C1 segment of cervical spinal cord (tissue), 14 donors: ENCODE results near the gene SMIM14.
"Not testable (repeated sequence)": the region's sequence is repeated elsewhere in the genome, so short reads cannot be mapped to it uniquely, and the experiment has no call there.

ENCODE experiments used
- DNase-seq, 14 donors: peaks; one replicate each; lab custom pipeline; 2025; lab: John Stamatoyannopoulos, UW

Gene SMIM14

DNA sequence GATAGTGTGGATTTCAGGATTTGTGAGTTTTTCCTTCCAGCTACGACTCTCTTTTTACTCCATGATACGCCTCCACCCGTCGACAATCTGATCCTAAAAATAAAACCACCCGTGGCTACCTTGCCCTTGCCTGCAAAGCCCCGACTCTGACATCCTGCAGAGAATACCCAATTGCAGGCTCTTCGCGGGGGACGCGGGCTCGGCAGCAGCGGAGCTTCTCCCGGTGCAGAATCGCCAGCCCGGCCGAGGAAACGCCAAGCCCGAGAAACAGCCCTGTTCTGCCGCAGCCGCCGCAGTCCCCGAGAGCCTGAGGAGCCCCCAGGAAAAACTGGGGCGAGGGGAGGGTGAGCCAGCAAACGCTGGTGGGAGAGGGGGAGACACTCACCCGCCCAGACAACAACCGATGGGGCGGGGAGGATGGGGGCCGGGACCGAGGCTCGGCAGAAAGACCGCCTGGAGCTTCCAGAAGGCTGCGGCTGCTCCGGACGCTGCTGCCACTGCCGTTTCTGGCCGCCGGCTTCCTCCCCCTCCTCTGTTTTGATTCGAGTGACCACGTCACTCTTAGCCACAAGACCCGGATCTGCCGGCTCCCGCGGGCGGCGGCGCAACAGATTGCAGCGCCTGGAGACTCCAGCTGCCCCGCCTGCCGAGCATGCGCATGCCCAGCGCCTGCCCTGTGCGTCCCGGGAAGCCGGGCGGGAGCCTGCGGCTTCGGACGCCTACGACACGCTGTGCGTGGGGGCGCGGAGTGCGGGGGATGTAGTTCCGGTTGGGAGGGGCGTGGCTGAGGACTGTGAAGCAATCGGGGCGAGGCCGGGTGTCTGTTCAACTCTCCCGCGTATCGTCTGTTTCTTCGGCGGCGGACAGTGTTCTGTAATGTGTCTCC is at the start of gene SMIM14:
SMIM14 (minus strand) TSS at position 512 of the 886 bp plus-strand sequence. CDS start 33,720 bp downstream, outside the sequence.
- peak; percentile 92 to 99 (median 98) for DNase-seq

DNA sequence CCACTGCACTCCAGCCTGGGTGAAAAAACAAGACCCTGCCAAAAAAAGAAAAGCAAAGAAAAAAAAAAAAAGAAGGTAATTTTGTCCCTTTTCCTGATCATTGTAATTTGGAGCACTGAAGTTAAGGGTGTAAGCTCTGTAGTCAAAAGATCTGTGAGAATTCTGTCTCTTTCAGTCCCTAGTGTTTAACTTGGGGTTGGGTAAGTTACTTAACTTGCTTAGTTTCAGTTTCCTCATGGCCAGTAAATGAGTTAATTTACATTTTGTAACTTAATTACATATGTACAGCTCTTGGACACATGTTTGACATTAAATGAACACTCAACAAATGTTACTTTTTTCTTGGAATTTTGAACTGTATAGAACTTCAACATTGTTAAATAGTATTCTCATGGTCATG is 48.3 kb upstream of the SMIM14 start:
- no peak for DNase-seq

DNA sequence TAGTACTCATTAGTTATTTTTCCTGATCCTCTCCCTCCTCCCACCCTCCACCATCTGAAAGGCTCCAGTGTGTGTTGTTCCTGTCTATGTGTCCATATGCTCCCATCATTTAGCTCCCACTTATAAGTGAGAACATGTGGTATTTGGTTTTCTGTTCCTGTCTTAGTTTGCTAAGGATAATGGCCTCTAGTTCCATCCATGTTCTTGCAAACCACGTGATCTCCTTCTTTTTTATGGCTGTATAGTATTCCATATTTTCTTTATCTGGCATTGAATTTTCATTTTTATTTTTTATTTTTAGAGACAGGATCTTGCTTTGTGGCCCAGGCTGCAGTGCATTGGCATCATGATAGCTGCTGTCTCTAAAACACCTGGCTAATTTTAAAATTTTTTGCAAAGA is 47.3 kb upstream of the SMIM14 start:
- no peak for DNase-seq

- DNase-seq, result no peak
Measured at GRCh38 chr4:39682138-39682537, 43.5 kb upstream of the SMIM14 start.

GRCh38 chr4:39681003-39681402 is 42.3 kb upstream of the SMIM14 start:
- not testable (repeated sequence) for DNase-seq

DNA sequence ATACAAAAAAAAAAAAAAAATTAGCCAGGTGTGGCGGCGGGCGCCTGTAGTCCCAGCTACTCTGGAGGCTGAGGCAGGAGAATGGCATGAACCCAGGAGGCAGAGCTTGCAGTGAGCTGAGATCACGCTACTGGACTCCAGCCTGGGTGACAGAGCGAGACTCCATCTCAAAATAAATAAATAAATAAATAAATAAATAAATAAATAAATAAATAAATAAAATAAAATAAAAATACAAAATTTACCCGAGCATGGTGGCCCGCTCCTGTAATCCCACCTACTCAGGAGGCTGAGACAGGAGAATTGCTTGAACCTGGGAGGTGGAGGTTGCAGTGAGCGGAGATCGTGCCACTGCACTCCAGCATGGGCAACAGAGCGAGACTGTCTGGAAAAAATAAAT is 37.0 kb upstream of the SMIM14 start:
- not testable (repeated sequence) for DNase-seq

DNA sequence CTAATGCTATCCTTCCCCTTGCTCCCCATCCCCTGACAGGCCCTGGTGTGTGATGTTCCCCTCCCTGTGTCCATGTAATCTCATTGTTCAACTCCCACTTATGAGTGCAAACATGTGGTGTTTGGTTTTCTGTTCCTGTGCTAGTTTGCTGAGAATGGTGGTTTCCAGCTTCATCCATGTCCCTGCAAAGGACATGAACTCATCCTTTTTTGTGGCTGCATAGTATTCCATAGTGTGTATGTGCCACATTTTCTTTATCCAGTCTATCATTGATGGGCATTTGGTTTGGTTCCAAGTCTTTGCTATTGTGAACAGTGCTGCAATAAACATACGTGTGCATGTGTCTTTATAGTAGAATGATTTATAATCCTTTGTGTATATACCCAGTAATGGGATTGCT is 31.6 kb upstream of the SMIM14 start:
- DNase-seq, result not testable (repeated sequence)

DNA sequence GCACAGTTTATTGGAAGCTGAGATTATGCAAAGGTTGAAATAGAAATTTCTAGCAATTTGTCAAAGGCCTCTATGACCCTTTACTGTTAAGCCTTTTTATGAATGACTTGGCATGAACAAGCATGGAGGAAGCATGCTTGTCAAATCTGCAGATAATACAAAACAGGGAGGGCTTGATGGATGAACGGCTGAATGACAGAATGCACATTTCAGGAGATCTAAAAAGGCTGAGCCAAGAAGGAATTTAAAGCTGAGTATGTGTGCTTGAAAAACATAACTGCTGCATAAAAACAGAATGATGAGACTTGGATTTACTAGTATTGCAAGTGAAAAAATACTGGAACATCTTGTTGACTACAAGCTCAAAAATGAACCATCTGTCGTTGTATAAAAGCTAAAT is 30.2 kb upstream of the SMIM14 start:
- DNase-seq, result no peak

GRCh38 chr4:39667706-39668105 is 29.0 kb upstream of the SMIM14 start:
- no peak for DNase-seq

GRCh38 chr4:39664828-39665731 is 26.4 kb upstream of the SMIM14 start:
- DNase-seq, result no peak

DNA sequence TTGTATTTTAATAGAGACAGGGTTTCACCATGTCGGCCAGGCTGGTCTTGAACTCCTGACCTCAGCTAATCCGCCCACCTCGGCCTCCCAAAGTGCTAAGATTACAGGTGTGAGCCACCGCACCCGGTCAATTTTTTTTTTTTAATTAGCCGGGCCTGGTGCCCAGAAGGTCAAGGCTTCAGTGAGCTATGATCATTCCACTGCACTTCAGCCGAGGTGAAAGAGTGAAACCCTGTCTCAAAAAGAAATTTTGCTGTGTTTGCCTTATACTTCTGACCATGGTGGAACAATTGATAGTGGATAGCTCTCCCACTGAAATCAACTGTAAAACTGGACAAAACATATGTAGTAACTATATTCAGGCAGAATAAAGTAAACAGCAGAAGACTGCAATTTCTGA is 24.0 kb upstream of the SMIM14 start:
- no peak for DNase-seq

- DNase-seq, result no peak
Measured at GRCh38 chr4:39660757-39661156, 22.1 kb upstream of the SMIM14 start.

DNA sequence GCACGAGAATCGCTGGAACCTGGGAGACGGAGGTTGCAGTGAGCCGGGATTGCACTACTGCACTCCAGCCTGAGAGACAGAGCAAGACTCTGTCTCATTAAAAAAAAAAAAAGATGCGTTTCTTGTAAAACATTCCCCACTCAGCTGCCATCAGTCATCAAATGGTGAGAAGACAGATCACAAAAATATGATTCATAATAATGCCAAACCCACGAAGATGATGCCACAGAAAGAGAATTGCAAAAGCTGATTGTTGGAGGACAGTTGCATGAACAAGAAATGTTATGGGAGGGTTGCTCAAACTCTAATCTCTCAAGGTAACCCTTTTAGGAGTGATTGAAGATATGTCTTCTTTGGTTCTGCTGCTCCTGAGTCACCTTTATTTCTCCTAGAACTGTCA is 21.4 kb upstream of the SMIM14 start:
- no peak for DNase-seq

GRCh38 chr4:39658756-39659155 is 20.1 kb upstream of the SMIM14 start:
- no peak for DNase-seq

DNA sequence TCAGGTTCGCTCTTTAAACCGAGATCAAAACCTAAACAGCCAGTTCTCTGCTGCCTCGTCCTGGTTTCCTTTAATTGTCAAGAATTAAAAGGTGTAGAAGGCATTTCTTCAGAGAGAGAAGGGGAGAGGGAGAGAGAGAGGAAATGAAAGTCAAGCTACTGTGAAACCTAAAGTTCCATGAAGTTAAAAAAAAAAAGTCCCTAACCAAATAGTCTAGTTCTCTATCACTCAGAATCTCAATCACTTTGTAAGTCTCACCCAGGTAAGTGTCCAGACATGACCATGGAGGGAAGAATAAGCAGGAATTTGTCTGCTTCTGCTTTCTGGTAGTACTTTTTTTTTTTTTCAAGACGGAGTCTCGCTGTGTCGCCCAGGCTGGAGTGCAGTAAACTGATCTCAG is 18.8 kb upstream of the SMIM14 start:
- no peak for DNase-seq

- not testable (repeated sequence) for DNase-seq
Measured at GRCh38 chr4:39656638-39657037, 18.0 kb upstream of the SMIM14 start.

- no peak for DNase-seq
Measured at GRCh38 chr4:39655876-39656275, 17.2 kb upstream of the SMIM14 start.

DNA sequence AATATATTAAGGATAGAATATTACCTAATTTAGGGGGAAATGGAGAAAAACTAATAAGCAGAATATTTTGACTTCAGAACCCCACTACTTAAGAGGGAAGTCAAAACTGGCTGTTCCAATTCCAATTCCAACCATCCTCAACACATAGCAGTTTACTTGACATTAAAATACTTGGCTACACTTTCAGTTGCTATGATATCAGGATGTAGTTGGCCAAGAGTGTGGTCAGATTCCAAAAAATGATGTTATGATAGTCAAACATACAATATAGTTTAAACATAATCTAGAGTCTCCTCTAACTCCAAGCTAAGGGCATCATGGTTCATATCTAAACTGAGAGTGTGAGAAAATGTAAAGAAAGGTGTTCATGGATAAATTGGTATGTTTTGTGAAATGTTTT is 16.5 kb upstream of the SMIM14 start:
- DNase-seq, result no peak

DNA sequence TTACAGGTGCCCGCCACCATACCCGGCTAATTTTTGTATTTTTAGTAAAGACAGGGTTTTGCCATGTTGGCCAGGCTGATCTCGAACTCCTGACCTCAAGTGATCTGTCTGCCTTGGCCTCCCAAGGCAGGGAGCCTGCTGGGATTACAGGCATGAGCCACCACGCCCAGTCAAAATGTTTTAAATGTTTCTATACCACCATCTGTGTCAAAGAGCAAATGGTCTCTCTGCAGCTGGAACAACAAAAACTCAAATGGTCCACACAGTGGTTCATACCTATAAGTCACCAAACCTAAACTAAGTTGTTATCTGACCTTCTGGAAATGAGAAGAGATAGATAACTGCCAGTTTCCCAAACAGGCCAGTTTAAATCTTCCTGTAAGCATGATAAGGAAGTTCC is 12.9 kb upstream of the SMIM14 start:
- not testable (repeated sequence) for DNase-seq

- DNase-seq, result no peak
Measured at GRCh38 chr4:39649639-39650265, 11.1 kb upstream of the SMIM14 start.

DNA sequence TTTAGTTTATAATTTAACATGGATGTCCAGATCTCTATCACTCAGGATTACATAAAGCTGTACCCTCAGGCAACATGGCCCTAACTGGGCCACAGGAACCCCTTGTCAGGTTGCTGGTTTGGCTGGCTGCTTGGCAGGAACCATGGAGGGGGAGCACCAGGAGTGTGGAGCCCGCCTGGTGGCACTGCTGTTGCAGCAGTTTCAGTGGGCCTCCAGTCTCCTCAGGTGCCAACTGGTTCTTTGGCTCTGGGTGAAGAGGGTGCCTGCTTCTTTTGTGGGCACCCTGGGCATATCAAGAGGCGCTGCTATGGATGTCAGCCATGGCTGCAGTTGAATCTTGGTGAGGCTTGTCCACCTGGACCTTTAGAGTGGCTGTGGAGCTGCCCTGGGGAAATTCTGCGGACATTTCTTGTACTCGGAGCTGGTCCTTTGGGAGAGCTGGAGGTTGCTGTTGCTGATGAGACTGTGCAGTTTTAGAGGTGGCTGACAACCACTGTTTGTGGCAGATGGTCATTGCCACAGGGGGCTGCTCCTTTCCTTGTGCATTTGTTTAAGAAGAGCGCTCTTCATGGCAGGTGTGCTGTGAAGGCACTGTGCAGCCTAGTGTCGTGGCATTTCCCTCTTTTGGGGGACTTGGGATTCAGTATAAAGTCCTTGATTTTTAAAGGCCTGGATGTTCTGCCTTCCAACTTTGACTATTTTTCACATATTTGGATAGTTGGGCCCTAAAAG is 10.3 kb upstream of the SMIM14 start:
- DNase-seq, result peak in 1 of 14 donors; percentile 46
